Upper lobe of right lung (tissue), 1 donor: Measurements from ENCODE around the gene GMDS. TPM values are rescaled to one million over a fixed set of nuclear protein-coding genes. Genes with fewer than 3 reads are reported as not detected.

ENCODE experiments used
- ATAC-seq: fragments of 200-7000 bp; cut with Tn5 transposase; one replicate; pipeline ENCODE4 v1.9.1; 2020; ENCODE audit warnings: mild to moderate bottlenecking, moderate library complexity
- DNase-seq: peaks from one replicate; pipeline ENCODE4 v3.0.0-alpha.2; 2020
- H3K27ac ChIP-seq: fragments of 200-600 bp; one replicate; pipeline ENCODE4 v1.8.0; 2022
- H3K27me3 ChIP-seq: fragments of 200-600 bp; one replicate; pipeline ENCODE4 v1.8.0; 2022; ENCODE audit warnings: mild to moderate bottlenecking
- H3K36me3 ChIP-seq: fragments of 200-600 bp; one replicate; pipeline ENCODE4 v1.8.0; 2022
- H3K4me1 ChIP-seq: fragments of 200-600 bp; one replicate; pipeline ENCODE4 v1.8.0; 2022
- H3K4me3 ChIP-seq: fragments of 200-600 bp; one replicate; pipeline ENCODE4 v1.8.0; 2022; ENCODE audit warnings: mild to moderate bottlenecking
- H3K9me3 ChIP-seq: fragments of 200-600 bp; one replicate; pipeline ENCODE4 v1.8.0; 2022
- intact Hi-C: fragments of 100-400 bp; cut with DNase I; formaldehyde crosslinking; loops from one replicate; pipeline ENCODE4 v1.11.0; 2022
- total RNA-seq: library from RNA; stranded (reverse); fragmentation: NEBNext Ultra II Directional; extraction: Animal tissue kit (Norgen Biotek cat#: 25700); gene quantifications from one replicate; pipeline ENCODE4 v1.2.1, GENCODE V29; 2021
- TF ChIP-seq, protein P1 (sequence below): fragments of 200-600 bp; IDR thresholded peaks from one replicate; pipeline ENCODE4 v1.8.0; 2022; ENCODE audit warnings: antibody characterized with exemption
- donor health status: DM: no; HTN: yes; CAD: no; lungs with severe emphysema.

GMDS gene
- total RNA-seq, 1 donor from 2014 or later: 12.2 TPM

DNA sequence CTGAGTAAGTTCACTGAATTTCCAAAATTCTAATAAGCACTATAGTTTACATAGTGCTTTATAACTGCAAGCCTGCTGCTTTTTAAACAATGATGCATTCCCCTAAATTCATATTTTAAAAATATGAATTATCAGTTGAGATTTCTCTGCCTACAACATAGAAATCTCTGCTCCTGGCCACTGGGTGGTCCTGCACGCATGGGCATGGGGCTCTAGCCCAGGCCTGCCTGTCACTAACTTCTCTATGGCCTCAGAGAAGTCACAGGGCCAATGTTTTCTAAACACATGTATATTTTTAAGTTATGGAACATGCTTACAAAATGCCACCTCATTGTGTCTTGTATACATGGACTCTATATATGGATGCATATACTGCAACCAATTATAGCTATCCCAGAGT lies 424.7 kb downstream of the GMDS start:
- H3K27ac ChIP-seq: no peak overlapping the region
- intact Hi-C loops: no loop called here
- no peaks in the 10 kb centered on the region for H3K9me3 ChIP-seq
- H3K36me3 ChIP-seq: no peaks in the 10 kb centered on the region
- DNase-seq (no peak), ATAC-seq (no peak)
- peaks cover 10% of the 10 kb centered on the region for H3K4me1 ChIP-seq
- H3K4me3 ChIP-seq: no peak overlapping the region
- TF ChIP-seq, protein P1, sequence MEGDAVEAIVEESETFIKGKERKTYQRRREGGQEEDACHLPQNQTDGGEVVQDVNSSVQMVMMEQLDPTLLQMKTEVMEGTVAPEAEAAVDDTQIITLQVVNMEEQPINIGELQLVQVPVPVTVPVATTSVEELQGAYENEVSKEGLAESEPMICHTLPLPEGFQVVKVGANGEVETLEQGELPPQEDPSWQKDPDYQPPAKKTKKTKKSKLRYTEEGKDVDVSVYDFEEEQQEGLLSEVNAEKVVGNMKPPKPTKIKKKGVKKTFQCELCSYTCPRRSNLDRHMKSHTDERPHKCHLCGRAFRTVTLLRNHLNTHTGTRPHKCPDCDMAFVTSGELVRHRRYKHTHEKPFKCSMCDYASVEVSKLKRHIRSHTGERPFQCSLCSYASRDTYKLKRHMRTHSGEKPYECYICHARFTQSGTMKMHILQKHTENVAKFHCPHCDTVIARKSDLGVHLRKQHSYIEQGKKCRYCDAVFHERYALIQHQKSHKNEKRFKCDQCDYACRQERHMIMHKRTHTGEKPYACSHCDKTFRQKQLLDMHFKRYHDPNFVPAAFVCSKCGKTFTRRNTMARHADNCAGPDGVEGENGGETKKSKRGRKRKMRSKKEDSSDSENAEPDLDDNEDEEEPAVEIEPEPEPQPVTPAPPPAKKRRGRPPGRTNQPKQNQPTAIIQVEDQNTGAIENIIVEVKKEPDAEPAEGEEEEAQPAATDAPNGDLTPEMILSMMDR: no peak
- H3K27me3 ChIP-seq: no peaks in the 10 kb centered on the region

DNA sequence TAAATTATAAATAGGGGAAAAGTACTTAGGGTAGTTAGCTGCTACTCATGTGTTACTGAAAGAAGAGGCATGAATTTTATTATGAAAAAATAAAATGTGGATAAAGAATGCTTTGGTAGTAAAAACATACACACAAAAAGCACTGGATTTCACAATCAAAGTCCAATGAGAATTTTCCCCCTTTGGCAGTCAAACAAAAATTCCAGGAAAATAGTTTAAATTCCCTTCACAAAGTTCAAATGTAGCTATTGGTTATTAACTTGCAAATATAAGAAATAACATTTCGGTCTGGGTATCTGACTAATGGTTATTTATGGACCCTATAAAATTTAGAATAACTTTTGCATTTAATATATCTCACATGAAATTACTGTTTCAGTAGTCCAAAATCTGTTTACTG lies 425.2 kb downstream of the GMDS start:
- H3K27me3 ChIP-seq: no peaks in the 10 kb centered on the region
- no peaks in the 10 kb centered on the region for H3K36me3 ChIP-seq
- TF ChIP-seq, protein P1: no peak
- H3K4me1 ChIP-seq: peaks cover 10% of the 10 kb centered on the region
- no peaks in the 10 kb centered on the region for H3K9me3 ChIP-seq
- ATAC-seq (no peak), DNase-seq (no peak)
- no peak overlapping the region for H3K4me3 ChIP-seq
- no peak overlapping the region for H3K27ac ChIP-seq
- intact Hi-C loops: no loop called here

DNA sequence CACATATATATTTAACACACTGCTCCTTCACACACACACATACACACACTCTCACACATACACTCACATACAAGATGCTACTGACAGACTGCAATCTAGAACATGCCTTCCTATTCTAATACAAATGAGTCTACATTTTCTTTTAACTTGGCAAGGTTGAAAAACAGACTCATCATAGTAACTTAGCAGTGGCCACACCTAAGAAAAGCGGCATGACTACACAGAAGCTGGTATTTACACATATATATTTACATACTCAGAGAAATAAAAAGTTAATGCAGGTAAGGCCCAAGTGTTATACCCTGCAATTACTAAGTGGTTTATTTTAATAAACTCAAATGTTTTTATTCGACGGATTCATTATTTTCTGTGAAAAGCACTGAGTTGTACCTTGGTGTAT lies 426.4 kb downstream of the GMDS start:
- intact Hi-C loops: no loop called here
- no peak overlapping the region for H3K27ac ChIP-seq
- TF ChIP-seq, protein P1: no peak
- peaks cover 10% of the 10 kb centered on the region for H3K4me1 ChIP-seq
- no peaks in the 10 kb centered on the region for H3K9me3 ChIP-seq
- no peaks in the 10 kb centered on the region for H3K27me3 ChIP-seq
- no peak overlapping the region for H3K4me3 ChIP-seq
- ATAC-seq (no peak), DNase-seq (no peak)
- H3K36me3 ChIP-seq: no peaks in the 10 kb centered on the region

DNA sequence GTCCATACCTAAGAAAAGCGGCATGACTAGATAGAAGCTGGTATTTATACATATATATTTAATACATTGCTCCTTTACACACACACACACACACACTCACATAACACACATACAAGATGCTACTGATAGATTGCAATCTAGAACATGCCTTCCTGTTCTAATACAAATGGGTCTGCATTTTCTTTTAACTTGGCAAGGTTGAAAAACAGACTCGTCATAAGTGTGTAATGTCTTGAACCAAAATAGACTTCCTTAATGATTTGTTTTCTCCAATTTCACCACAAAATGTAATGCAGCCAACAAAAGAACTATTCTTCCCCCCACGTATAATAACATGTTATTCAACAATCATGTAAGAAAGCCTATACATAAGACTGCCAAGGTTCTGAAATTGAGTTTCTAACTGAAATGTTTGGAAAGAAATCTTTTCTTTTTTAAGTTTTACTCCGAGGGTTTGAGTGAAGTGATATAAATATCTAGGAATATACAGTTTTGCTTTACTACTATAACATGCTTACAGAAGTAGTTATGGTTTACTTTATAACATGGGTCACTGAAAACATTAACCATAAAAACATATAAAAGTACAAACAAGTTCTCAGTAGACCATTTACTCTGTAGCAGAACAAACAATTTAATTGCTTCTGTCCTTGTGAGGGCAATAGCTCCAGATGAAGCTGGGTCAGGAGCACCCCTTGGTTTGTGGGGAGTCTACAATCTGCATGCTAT lies 428.2 kb downstream of the GMDS start:
- TF ChIP-seq, protein P1: no peak
- ATAC-seq (no peak), DNase-seq (no peak)
- no peaks in the 10 kb centered on the region for H3K27me3 ChIP-seq
- no peak overlapping the region for H3K4me3 ChIP-seq
- H3K4me1 ChIP-seq: peaks cover 10% of the 10 kb centered on the region
- no peak overlapping the region for H3K27ac ChIP-seq
- intact Hi-C loops: no loop called here
- no peaks in the 10 kb centered on the region for H3K9me3 ChIP-seq
- no peaks in the 10 kb centered on the region for H3K36me3 ChIP-seq

DNA sequence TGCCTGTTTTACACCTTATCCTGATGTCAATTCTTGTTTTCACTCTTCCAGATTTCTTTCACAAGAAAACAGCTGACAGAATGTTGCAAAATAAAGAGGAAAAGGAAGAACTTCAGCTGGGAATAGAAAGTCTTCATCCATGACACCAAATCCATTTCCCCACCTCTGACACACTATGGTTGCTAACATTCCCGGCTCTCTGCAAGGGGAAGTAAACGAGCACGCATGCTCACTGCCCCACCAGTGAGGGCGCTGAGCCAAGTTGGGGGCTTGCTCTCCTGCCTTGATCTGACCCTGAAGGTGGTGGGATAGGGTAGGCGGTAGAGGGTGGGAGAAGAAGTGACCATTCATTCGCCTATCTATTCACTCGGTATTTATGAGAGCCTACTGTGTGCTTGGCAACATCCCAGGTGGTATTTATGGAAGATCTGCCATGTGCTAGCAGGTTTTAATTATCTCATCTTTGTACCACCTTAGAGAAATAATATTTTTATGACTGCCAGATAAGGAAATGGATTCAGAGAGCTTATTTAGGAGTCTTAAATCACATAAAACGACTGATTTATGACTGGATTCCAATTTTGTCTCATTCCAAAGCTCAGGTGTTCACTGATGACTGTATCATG lies 429.5 kb downstream of the GMDS start:
- no peak for ATAC-seq
- H3K4me1 ChIP-seq: peaks cover 6% of the 10 kb centered on the region
- no peak overlapping the region for H3K4me3 ChIP-seq
- no peaks in the 10 kb centered on the region for H3K36me3 ChIP-seq
- intact Hi-C loops: no loop called here
- TF ChIP-seq, protein P1: no peak
- H3K9me3 ChIP-seq: no peaks in the 10 kb centered on the region
- no peaks in the 10 kb centered on the region for H3K27me3 ChIP-seq
- H3K27ac ChIP-seq: no peak overlapping the region
- no peak for DNase-seq
